HG02938 (cell line): ENCODE measurements around the gene SLIT1.

ENCODE experiments used
- ATAC-seq: cut with Tn5 transposase; IDR thresholded peaks from one replicate; pipeline ENCODE4 v1.9.1; 2021; ENCODE audit warnings: mild to moderate bottlenecking, moderate library complexity; ENCODE audit not compliant: unreplicated experiment

SLIT1 gene

DNA sequence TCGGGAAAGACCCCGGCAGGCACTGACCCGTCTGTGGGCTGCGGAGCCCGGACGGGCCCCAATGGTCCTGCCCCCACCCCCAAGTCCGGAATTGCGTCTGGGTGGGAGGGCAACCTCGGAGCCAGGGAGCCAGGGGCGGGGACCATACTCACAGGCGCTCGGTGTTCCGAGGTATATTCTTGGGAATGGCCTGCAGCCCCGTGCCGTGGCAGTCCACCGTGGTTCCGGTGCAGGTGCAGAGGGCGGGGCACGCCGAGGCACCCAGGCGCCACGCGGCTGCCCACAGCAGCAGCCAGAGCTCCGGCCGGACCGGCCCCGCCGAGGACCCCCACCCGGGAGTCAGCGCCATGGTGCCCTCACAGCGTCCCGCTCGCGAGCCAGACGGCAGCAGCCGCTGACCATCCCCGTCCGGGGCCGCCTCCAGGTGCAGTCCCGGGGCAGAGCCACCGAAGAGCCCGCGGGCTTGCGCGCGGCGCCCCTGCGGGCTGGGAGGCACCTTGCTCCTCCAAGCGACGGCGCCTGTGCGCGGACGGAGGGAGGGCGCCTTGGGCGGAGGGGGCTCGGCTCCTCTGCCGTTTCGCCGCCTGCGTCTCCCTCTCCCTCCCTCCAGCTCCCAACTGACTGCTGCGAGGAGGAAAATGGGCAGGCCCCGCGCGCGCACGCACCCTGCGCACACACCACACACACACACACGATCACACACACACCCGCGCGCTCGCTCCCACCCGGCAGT lies at the start of gene SLIT1:
SLIT1 (minus strand) TSS at position 634 of the 733 bp plus-strand sequence; CDS start at position 349, 285 bp downstream.
- no peak for ATAC-seq

DNA sequence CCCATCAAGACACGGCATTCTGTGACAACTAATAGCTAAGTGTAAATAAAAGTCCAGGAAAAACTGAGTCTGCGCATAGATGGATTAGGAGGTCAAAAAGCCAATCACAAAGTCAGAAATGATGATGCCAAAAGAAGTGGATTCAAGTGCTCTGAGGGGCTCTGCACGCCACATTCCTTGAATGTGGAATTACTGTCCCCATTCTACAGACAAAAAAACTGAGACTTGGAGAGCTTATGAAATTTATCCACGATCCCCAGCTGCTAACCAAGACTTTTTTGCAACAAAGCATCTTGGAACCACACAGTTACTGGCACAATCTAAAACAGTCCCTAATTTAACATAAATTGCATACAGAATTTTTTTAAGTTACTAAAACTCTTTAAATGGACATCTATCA lies 49.6 kb upstream of the SLIT1 start:
- ATAC-seq, result no peak

DNA sequence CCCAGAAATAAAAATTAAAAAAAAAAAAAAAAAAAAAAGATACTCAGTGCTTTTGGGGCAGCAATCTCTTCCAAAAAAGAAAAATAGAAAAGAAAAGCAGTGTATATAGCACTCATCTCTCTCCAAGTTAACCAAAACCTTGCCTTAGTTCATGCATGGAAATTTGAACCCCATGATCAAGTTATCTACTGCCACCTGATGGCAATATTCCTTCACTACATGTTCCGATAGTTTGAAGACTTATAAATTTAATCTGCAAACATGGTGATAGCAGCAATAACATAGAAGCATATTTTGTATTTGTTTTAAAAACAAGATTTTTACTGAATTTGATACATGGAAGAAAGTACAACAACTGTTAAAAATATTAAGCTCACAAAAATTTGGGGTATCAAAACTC lies 48.6 kb upstream of the SLIT1 start:
- ATAC-seq, result no peak

DNA sequence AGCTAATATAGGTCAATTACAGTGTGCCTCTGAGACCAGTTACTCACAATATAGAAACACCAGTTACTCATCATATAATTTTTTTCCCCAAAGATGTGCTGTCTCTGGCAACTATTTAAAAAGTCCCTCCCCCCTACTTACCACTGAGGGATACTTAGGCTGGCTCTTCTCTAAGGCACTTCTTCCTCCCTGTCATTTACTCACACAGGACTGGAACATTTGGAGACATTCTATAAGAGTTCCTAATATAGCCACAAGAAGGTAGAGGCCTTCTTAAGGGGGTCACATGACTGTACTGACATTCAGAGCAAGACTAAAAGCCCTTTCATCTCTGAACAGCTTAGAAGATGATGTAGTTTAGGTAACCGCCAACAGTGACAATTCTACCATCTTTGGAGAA lies 44.4 kb upstream of the SLIT1 start:
- ATAC-seq, result no peak

DNA sequence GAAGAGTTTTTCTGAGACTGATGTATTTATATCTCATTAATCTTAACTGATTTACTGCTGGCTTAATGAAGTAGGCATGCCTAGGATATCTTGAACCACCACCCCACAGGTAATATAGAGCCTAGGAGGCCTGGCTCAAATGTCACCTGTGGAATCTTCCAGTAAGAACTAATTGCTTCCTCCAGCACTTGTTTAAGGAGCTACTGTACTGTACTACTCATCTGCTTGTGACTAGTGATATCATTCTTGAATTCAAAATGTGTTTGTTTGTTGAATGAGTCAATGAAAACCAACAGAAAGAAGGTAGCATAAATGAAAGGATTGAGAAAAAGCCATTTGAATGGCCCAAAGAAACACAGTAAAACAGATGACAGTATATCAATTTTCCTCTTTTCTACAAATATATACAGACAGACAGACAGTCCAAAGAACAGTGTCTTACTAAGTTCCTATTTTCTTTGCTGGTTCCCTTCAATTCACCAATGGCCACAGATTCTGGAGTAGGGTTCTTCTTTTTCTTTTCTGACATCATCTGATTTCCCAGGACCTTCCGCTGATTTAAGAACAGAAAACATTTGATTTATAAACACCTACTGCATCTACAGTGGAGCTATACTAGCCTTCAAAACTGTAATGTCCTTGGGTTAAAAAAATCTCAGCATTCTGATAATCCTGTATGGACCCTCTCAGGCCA lies 43.7 kb upstream of the SLIT1 start:
- no peak for ATAC-seq

DNA sequence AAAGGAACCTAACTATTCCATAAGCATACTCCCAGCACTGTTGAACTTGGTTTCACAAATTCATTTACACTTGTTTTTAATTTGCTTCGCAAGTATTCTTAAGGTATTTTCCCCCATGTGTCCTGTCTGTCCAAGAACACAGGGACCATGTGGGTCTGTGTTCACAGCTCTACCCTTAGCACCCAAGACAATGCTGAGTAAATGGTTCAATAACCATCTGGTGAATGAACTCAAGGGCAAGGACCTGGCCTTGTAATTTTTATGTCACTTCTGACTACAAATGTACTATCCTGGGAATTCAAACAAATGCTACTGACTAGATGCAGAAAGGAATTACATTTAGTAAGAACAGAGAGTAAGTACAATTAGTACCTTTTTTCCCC lies 43.0 kb upstream of the SLIT1 start:
- ATAC-seq, result no peak

DNA sequence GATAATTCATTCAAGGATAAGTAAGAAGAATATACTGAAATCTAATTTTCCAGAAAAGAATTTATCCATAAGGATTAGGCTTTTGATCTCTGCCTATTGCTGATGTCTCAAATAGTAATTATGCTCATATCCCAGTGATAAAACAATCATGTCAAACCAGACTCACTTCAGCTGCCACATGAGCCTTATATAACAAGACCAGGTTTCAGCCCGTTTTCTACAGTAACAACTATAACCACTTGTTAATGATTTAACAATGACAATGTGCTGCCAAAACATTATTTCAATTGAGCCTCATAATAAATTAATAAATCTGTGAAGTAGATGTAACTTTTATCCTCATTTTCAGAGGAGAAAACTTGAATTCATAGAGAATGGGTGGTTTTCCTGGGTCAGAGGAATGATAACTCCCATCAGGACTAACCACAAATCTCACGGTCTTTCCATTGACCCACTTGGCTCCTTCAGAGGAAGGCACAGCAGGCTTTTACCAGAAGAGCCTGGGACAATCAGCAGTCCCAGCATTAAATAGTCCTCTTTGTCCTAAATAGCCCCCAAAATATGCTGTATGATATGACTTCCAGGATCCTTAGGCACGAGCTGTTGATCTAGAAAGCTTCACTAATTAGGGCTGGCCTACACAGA lies 42.5 kb upstream of the SLIT1 start:
- ATAC-seq, result no peak

DNA sequence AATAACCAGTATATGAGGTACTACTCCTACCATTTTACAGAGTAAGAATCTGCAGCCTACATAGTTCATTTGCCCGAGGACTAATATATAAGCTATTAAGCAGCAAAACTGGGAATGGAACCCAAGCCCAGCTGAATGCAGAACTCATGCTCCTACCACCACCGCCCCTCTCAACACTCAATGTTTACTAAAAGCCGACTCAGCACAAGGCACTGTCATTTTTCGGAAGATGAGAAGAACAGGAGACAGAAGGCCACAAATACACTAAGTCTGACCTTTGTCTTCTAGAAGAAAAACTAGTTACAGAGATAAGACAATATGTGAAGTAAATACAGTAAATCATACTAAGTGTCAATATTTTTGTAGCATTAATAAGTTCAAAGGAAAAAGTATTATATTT lies 40.6 kb upstream of the SLIT1 start:
- no peak for ATAC-seq

DNA sequence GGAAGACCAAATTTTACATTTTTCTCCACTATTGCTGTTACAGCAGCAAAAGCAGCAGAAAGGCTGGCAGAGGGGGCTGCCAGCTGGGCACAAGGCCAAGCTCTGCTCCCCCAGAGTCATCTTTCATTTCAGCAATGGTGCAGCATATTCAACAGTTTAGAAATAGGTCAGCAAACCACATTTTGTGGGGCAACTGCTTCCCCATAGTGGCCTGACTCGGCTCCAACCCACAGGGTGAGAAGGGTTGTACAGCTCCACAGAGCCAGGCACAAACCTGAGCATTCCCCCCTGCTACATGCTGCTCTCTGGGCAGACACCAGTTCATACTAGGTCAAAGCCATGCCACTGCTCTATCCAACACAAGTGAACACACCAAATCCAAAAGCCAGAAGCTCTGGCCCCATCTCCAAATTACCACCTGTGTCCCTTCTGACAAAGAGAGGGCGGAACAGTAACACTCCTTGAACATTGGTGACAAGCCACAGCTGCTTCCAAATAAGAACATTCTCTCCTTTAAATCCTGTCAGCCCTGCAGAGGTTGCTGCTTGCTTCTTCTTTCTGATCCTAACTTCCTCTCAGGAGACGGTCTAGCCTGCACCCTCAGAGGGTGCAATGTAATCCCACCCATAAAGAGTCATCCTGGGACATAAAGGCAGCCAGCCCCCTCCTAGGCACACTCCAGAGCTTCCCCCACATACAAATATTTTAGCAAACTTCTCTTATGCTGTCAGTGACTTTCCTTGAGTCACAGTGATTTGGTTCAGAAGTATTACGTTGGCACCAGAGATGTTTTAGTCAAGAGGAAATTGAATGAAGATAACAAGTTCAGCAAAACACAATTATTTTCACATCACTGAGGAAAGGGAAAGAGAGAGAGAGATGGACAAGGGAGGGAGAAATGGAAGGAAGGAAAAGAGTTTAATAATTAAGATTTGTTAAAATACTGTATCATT lies 39.0 kb upstream of the SLIT1 start:
- no peak for ATAC-seq

DNA sequence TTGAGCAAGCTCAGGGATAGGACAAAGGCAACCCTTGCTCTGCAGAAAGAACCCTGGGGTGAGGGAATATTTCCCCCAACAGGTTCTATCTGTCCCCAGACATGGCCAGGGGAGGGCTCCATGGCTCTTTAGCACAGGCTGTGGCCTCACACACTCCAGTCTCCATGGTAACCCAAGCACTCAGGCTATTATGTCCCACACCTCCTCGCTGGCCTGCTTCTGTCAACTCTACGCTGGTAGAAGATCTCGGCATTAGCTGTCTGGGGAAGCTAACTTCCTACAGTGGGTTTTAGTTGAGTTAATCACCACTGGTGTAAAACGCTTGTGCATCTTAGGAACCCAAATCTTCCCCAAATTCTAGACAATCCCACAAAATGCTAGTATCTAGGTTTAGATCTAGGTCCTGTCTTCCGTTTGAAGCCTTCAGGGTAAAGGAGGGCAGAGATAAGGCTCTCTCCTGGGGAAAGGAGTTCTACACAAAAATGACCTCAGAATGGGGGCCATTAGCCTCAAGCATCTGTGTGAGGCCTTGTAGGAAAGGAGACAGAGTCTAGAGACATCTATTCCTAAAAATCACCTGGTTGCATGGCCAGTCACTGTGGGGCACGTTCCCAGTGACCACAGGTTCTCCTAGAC lies 36.7 kb upstream of the SLIT1 start:
- ATAC-seq, result no peak

DNA sequence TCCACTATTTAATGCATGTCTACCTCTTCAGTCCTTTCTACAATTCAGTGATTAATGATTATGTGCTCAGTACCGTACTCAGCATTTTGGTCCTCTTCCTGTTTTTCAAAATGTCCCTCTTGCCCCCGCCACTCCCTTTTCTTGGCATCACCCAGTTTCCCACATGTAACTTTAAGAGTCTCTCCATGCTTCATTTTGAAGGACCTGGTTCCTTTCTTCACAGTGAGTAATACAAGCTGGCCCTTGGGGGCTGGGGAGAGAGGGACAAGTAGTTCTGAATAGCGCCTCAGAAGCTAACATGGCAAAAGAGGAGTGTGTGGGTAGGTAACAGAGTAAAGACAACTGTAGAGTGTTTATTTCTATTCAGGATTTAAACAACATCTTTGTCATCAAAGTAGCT lies 34.6 kb upstream of the SLIT1 start:
- ATAC-seq, result no peak

DNA sequence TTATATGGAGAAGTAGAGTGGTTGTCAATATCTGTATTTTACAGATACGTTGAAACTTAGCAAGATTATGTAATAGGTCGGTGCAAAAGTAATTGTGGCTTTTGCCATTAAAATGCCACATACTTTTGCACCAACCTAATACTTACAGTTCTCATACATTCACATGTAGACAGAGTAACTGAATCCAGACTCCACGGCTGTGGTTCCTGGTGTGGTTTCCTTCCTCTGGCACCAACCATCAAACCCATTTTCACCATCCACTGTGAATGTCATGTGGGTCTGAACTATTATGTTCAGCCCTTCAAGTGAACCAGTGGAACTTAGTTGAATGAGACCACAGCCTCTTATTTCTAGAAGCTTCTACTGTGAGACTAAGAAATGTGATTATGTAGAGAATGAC lies 31.5 kb upstream of the SLIT1 start:
- no peak for ATAC-seq

DNA sequence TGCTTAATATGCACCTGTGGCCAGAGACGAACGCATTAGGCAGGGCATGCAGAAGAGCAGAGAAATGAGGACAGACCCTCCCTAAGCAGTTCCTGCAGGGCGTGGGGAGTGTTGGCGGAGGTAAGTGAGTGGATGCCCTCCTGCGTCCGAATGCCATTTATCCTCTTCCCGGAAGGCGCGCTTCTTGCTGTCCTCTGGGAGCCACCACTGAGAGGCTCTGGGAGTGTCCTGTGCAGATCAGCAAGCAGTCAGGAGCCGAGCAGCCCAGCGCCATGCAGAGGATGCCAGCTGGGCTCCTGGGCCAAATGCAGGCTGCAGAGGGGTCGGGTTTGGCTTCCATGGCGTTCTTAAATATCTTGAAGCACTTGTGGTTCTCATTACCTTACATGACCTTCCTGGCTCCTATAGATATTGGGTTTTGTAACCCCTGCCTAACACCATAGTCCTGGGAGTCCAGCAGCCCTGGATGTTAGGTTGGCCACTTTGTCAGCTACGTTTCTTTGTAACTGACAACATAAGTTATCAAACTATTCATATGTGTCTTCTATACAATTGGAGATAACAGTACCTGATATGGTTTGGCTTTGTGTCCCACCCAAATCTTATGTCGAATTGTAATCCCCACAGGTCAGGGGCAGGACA lies 30.0 kb upstream of the SLIT1 start:
- no peak for ATAC-seq

DNA sequence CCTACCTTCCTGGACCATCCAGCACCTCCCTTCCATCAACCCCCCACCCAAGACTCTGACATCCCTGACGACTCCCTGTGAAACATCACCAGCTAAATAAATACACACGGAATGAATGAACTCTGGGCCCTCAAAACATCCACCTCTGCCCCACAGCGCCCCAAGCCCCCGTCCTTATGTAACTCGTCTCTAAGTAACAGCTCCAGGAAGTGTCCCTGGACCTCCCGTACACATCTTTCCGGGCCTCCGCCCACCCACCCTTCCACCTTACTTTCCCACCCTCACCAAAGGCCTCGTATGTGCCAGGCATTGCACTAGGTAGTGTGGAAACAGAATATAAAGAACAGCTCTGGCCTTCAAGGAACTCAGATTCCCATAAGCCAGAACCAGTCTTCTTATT lies 27.7 kb upstream of the SLIT1 start:
- ATAC-seq, result no peak

DNA sequence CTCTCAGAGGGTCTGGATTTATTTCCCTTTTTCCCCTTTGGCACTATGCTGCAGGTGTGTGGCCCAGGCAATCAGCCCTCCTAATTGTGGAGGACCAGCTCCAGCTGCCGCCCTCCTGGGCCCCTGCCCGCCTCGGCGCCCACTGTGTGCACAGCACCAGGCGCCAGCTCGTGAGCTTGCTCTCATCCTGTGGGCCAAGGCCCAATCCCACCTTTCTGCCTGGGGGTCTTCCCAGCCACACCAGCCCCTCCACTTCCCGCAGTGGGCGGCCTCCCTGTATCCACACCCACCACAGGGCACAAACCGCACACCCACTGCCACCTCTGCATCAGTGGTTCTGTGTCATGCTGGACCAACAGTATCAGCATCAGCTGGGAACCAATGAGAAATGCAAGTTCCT lies 25.5 kb upstream of the SLIT1 start:
- no peak for ATAC-seq

DNA sequence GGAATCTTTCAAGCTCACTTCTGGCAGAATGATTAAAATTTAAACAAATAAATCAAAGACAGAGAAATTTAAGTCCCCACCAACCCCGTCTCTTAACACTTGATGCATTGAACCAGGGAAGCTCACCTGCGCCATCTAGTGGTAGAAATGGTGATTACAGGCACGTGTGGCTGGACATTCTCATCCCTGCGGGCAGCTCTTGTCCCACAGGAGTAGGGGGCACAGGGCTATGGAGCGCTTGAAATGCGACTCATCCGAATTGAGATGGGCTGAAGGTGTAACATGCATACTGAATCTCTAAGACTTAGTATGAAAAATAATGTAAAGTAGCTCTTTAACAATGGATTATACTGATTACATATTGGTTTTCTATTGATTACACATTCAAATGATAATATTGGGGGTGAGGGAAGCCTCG lies 24.8 kb upstream of the SLIT1 start:
- no peak for ATAC-seq

DNA sequence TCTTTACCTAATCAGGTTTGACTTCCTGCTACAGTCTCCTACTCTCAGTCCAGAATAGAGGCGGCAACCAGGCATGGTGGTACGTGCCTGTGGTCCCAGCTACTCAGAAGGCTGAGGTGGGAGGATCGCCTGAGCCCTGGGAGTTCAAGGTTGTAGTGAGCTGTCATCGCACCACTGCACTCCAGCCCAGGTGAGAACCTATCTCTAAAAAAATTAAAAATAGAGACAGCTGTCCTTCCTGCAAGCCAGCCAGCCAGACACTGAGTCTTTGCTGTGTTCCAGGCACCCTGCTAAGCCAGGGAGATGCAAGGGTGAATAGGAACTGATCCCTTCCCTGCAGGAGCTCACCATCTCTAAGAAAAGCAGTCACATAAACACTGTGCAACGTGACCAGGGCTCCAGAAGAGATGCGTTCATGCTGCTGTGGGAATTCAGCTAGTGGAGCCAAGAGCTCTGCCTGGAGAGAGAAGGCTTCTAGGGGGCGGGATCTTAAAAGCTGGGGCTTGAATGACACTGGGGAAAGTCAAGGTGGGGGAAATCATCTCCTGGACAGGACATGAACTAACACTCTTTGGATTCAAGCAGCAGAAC lies 22.1 kb upstream of the SLIT1 start:
- ATAC-seq, result no peak

DNA sequence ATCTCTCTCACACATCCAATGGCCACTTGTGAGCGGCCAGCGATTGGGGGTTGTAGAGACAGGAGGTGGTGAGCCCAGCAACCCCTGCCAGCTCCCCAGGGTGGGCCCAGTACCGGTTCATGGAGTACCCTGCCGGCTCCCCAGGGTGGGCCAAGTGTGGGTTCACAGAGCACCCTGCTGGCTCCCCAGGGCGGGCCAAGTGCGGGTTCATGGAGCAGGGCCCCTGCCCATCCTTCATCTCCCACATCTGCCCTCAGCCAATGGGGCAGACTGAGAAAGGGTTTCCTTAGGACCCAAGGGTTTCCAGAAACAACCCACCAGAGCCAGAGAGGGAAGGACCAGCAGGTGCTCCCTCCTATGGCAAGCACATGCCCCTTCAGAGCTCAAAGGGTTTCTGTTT lies 21.4 kb upstream of the SLIT1 start:
- ATAC-seq, result no peak

DNA sequence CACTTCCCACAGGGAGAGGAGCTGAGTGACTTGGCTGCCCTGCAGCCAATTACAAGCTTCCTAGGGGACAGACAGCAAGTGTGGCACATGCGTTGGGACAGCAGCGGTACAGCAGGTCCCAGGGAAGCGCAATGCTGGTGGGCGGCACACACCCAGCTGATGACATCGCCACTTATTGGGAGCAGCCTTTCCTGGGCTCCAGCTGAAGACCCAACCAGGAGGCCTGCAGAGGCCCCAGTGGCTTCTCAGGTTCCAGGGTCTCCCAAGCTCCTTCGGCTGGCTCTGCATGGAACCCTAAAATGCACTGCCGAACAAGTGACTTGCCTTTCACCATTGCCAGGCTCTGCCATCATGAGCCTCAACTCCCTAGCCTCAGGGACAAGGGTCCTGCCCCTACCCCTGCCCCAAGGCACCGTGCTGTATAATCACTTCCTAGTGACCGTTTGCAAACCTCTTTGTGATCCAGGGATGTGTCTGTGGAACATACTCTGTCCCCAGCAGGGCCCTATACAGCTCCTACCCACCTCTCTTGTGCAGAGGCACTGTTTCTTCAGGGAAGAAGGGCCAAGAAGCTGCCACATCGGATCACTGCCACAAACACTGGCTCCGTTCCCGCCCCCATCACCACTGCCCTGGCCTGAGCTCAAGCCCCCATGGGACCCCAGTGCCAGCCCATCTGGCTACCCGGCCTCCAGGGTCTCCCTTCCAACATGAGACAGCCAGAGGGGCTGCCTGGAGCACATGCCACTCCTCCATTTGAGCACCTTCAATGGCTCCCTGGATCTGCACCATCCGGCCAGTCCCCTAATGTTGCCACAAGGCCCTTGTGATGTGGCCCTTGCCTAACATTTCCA lies 19.3 kb upstream of the SLIT1 start:
- ATAC-seq, result no peak
